GM19035 (cell line): ENCODE results near the gene CNBP.
"Not testable (repeated sequence)": the region's sequence is repeated elsewhere in the genome, so short reads cannot be mapped to it uniquely, and the experiment has no call there.

Experiments used
- ATAC-seq: cut with Tn5 transposase; IDR thresholded peaks from one replicate; pipeline ENCODE4 v1.9.1; 2021; ENCODE audit not compliant: unreplicated experiment

The CNBP gene

DNA sequence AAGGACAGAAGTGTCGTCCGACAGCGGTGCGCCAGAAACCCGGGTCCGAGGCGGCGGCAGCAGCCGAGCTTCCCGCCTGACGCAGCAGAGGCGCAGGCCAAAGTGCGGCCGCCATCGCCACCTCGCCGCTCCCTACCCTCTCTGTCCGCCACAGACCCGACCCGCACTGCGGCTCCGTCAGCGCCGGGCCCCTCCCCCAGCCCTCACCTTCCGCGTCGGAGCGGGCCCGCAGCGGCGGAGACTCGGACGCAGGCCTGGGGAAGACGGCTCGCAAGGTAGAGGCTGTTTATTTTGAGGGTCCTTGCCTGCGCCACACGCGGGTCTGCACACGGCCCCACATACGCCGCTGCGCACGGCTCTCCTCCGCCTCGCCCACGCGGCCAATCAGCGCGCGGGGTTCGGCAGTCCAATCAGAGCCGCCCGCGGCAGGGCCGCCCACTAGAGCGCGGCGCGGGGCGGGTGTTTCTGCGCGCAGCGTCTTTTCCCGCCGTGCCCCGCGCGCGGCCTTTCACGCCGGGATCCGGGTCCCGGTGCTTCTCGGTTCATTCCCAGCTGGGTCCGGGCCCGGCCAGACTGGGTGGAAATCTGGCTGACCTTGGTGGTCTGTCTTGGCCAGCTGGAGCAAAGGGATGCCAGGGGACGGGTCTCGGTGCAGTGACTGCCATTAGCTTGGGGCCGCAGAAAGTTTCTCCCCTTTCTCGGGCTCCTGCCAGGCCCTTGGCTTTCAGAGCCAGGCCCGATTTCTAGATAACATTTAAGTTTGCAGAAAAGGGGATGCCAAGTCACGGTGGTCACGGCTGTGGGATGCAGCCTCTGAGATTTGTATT, at the start of gene CNBP:
CNBP (minus strand) TSS at position 328 of the 827 bp plus-strand sequence. CDS start 12,139 bp downstream, outside the sequence.
- ATAC-seq: peak; percentile 94

DNA sequence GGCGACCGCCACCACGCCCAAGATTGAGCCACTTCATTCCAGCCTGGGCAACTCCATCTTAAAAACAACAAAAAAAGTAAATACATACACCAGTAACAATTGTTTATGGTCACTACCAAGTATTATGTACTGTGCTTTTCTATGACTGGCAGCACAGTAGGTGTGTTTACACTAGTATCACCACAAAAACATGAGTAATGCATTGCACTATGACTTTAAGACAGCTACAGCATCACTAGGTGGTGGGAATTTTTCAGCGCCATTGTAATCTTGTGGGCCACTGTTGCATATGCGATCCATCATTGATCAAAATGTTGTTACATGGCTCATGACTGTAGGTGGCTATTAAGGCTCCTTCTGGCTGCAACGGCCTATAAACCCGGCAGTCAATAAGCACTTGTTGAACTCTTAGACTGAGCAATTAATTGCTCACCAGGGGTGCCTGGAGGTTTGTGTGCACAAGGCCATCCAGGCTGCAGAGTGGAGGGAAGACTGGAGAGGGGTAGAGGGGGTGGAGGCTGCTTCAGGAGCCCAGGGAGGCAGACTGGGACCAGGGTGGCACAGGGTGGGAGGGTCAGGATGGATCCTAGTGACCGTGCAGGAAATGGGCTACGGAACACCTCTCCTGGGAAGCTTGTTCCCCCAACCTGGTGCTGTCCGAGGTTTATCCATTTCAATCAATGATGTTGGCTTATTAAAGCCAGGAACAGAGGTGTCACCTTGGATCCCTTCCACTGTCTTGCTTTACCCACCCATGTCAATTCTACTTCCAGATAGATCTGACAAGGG, 47.8 kb upstream of the CNBP start:
- ATAC-seq: no peak

DNA sequence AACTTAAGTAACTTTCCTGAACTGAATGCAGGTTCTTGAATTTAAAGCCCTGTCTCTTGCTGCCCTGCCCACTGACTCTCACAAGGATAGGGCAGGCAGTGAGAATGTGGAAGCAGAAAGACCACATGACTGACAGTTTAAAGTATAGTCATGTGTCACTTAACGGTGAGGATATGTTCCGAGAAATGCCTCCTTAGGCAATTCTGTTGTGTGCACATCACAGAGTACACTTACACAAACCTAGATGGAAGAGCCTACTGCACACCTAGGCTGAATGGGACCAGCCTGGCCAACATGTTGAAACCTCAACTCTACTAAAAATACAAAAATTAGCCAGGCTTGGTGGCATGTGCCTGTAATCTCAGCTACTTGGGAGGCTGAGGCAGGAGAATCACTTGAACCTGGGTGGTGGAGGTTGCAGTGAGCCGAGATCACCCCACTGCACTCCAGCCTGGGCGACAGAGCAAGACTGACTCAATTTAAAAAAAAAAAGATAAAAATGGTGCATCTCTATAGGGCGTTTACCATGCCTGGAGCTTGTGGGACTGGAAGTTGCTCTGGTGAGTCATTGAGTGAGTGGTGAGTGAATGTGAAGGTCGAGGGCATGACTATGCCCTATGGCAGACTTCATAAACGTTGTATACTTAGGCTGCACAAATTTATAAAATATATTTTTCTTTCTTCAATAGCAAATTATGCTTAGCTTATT, 46.8 kb upstream of the CNBP start:
- ATAC-seq: no peak

DNA sequence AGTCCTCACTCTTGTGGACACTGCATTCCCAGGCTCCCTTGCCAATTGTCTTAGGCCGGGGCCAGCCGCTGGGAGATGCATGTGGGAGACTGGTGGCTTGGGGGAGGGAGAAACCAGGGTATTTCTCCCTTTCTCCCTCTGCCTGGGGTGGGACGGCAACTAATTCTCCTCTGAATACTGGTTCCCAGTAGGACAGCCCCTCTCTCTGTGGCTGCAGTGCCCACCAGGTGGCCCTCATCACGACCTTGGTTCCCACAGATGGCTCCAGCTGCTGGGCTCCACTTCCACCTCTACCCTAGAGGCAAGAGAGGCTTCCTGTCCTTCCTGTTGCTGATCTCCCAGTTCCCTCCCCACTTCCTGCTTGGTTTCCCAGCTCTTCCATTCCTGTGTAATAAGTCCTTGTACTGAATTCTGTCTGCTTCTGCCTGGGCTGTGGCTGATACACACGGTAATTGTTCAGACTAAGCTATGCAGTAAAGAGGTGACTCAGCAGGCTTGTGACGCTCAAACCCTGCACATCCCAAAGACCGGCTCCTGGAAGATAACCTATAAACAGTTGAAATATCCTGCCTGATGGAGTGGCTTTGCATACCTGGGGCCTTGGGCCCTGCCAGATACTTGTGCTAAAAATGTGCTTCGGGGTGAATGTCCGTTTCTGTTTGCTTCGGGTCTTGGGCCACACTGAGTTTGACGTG, 45.3 kb upstream of the CNBP start:
- ATAC-seq: no peak

DNA sequence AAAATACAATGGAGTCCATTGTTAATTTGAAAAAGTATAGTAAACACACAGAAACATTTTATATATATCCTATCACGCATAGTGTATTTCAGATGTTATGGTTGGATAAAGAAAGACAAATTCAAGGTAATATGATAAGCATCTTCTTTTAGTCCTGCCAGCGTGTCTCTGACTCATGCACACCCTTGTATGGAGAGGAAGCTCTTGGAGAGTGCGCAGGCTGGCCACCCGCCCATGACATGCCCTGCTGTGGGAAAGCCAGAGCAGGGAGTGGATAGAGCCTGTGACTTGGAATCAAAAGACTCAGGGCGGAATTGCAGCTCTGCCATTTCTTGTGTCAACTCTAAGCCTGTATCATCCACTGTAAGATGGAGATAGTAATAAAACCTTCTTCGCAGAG, 42.7 kb upstream of the CNBP start:
- ATAC-seq: no peak

DNA sequence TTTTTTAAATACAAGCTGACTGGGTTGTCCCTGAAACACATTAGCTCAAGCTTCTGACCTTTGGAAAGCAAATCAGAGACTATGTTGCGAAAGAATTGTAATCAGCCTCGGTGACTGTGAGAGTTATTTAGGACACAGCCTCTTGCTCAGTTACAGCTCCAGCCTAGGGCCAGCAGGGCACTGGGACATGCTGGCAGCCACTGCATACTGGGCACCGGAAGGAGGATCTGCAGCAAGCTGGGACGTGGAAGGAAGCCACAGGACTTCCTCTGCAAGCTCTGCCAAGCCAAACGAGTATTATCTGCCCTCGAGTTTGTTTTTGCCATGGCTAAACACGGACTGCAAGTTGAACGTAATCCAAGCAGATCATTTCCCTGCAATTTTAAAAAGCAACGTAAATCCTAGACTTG, 41.3 kb upstream of the CNBP start:
- ATAC-seq: no peak

DNA sequence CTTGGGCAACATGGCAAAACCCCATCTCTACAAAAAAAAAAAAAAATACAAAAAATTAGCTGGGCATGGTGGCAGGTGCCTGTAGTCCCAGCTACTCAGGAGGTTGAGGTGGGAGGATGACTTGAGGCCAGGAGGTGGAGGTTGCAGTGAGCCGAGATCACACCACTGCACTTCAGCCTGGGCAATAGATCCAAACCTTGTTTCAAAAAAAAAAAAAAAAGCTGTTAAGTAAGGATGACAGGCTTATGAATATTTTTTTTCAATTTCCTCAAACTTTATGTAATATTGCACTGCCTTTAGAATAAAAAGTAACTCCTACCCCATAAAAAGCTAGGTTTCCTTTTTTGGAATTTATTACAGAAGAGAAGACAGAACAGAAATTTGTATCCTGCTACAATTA, 40.7 kb upstream of the CNBP start:
- not testable (repeated sequence) for ATAC-seq

DNA sequence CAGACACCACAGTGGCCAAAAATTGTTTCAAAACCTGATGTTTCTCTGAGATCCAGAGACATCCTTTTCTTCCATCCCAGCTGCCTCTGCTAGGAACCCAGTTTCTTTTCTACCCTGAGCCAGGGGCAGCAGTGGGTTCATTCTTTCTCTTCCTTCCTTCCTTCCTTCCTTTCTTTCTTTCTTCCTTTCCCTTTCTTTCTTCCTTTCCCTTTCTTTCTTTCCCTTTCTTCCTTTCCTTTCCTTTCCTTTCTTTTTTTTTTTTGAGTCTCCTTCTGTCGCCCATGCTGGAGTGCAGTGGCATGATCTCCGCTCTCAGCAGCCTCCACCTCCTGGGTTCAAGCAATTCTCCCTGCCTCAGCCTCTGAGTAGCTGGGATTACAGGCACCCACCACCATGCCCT, 35.0 kb upstream of the CNBP start:
- ATAC-seq: no peak

DNA sequence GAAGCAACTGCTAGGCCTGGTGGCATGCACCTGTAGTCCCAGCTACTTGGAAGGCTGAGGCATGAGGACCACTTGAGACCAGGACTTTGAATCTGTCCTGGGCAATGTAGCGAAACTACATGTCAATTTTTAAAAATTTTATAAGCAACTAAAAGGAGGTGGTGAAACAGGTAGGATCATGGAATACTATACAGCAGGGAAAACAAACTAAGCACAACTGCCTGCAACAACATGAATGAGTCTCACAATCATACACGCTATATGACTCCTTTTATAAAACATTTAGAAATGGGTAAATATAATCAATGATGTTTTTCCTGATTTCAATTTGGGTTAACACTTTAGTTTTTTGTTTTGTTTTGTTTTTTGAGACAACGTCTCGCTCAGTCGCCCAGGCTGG, 29.5 kb upstream of the CNBP start:
- ATAC-seq: no peak

DNA sequence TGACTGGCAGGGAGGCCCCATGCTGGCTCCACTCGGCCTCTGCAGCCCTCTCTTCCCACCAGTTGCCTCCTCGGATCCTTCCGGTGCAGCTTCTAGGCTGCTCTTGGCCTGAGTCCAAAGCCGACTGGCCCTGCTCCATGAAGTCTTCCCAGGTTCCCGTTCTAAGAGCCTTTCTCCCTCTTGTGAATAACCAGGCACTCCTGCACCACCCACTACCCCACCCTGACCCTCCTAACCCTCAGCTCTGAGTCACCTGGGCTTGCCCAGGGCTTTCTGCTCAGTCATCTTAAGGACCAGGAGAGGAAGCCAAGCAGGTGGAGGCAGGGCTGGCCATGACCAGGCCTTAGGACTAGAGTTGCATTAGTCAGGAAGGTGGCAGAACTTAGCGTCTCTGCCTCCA, 28.1 kb upstream of the CNBP start:
- no peak for ATAC-seq

DNA sequence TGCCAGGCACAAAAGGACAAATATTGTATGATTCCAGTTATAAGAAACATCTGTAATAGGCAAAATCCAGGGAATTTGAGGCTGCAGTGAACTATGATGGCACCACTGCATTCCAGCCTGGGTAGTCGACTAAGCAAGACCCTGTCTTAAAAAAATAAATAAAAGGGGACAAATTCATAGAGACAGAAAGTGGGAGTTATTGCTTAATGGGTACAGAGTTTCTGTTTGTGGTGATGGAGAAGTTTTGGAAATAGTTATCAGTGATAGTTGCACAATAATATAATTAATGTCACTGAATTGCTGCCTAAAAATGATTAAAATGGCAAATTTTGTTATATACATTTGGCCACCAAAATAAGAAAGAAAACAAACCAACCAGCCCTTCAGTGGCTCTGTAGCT, 27.6 kb upstream of the CNBP start:
- no peak for ATAC-seq

DNA sequence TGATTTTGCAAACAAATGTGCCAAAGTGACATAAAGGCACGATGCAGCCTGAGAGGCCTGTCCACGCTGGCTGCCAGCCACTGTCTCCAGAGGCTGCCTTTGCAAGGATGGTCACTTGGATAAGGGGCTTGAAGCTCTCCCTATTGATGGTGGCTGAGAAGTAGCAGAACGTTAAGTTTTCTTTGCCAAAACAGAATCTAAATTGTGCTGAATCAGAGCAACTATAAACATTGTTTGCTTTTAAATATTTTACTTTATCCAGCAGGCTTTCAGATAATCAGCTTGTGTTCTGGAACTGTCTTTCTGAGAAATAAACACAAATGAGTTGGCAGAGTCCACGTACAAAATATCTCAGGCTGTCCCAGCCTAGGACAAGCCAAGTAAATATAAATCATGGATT, 23.8 kb upstream of the CNBP start:
- no peak for ATAC-seq

DNA sequence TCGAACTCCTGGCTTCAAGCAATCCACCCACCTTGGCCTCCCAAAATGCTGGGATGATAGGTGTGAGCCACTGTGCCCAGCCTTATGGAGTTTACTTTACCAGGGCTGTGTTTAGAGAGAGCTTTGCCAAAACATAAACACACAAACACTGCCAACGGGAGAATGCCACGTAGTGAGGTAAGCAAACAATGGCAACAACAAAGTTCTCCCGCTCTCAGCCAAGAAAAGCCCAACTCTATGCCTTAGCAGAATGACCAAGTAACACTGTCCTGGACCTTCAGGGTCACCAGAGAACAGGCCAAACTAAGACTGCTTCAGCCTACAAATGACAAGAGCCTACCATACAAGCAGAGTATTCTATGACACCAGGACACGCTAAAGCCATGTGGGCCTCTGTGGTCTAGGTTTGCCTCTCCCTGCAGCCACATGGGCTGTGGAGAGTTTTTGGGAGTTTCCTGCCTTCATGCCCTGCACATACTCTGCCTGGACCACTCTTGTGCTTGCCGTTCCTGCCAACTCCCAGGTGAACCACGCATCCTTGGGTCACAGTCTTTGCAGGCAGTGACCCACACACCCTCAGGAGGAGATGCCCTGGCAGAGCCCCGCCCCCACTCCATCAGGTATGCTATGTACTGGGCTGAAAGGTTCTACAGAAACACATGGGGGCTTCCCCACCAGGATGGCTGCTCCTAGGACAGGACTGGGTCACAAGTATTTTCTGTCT, 21.6 kb upstream of the CNBP start:
- no peak for ATAC-seq

DNA sequence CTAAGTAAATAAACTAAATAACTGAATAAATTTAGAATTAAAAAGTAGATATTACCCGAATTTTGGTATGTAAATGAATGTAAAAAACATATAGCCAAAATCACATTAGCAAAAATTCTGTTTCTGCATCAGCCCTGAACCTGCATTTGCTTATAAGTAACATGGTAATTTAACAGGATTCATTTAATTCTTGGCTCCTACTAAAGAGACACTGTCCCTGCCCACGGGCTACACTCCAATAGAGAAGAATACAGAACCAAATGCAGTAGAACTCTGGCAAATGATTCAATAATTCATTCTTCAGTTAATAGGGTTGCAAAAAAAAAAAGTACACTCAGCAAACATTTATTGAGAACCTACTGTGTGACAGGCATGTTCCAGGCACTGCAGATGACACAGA, 20.8 kb upstream of the CNBP start:
- no peak for ATAC-seq

DNA sequence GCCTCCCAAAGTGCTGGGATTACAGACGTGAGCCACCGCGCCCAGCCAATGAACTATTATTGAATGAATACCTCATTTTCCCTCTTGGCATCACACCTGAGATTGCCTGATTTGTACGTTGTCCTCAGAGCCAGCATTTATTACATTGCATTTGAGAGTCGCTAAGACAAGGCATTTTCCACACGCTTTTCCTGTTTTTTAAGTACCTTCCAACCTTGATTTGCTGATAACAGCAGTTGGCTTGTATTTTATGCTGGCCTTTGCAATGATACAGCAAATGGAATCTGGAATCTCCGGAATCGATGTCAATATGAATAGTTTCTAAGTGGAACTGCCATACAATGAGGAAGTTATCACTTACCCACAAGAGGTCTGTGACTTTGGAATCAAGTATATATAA, 15.7 kb upstream of the CNBP start:
- no peak for ATAC-seq

DNA sequence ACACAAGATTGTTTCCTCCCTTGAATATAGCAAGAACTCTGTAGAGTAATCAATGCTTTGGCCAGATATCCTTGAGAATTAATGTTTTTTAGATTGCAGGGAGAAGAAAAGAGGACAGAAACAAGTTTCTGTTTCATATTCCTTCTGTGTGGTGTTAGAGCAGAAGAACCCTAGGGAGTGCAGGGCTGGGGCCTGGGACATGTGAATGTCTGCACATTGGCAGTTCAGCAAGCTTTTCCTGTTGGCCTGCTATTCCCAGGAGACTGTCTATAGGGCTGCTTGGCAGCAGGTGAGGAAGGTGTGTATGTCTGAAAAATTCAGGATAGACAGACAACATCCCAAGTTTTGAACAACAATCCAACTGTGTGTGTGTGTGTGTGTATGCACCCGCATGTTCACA, 13.6 kb upstream of the CNBP start:
- no peak for ATAC-seq

DNA sequence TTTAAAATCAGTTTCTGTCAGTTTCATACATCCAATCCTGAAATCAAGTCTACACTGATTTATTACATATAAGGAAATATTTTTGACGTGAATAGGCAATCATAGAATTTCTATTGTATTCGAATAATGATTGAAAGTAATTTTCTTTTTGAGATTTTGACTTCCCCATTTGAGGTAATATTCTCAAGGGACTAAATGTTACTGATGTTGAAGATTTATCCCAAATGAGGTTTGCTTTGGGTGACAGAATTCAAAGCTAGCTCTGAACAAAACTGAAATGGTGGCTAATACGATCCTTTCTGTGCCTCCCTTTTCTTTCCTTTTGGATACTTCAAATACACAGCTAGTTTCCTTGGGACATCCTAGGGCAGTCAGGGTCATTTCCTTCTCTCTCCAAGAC, 12.9 kb upstream of the CNBP start:
- ATAC-seq: no peak

DNA sequence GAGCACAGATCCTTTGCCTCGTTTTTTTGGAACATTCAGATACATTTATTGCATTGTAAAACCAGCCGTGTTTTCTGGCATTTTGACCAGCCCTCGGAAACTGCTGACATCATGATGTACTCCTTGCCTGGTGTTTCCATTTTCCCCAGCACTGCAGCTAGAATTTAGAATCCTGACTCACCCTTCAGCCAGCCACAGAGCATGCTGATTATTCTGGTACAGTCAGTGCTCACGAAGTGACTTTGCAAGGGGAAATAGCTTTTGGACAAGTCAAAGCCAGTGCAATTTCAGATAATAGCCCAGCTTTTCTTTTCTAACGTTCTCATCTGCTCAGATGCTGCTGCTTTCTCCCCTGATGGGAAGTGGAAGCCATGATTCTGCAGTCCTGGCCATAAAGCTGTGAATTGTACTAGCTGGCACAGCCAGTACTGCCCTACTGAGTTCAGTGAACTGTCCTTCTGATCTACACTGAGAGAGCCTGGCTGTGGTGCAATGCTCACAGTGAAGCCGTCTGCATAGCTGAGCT, 12.1 kb upstream of the CNBP start:
- no peak for ATAC-seq

DNA sequence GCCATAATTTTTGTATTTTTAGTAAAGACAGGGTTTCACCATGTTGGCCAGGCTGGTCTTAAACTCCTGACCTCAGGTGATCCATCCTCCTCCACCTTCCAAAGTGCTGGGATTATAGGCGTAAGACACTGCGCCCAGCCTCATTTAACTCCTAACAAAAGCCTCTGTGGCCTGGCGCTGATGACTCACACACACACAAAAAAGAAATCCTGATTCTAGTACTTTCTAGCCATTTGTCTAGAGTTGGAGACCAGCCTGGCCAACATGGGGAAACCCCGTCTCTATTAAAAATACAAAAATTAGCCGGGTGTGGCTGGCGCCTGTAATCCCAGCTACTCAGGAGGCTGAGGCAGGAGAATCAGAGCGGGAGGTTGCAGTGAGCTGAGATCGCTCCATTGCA, 6.1 kb upstream of the CNBP start:
- ATAC-seq: not testable (repeated sequence)

DNA sequence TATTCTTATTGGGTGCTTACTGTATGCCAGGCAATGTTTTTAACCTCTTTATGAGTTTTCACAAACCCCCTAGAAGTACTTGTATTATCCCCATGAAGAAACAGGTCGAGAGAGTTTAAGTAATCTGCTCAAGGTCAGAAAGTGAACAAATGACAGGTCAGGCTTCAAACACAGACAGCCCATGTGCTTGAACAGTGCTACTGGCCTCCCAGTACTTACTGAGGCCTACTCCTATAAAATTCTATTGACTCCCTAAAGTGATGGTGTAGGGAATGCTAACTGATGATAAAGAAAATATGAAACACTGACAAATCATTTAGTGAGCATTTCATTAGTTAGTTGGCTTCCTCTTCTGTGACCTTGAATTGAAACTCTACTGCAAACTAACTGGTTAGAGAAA, 4.2 kb upstream of the CNBP start:
- ATAC-seq: no peak
